ENCODE measurements around the gene OSGIN1.
"Not testable (repeated sequence)": the region's sequence is repeated elsewhere in the genome, so short reads cannot be mapped to it uniquely, and the experiment has no call there.

Gene OSGIN1

GRCh38 chr16:83948914-83949723 is 3.9 kb upstream of the OSGIN1 start:
- TF ChIP-seq CTCF (IDR thresholded peaks at IDR 0.05; ENCODE audit: low read depth, low read length), result no peak

GRCh38 chr16:83949724-83950001 is 3.4 kb upstream of the OSGIN1 start:
- H3K4me3 ChIP-seq (ENCODE audit: low read depth, low read length), result no peak overlapping the region
- TF ChIP-seq CTCF (IDR thresholded peaks at IDR 0.05; ENCODE audit: low read depth, low read length), result no peak

More at GRCh38 chr16:83948914-83949723, 3.9 kb upstream of the OSGIN1 start:
- H3K4me3 ChIP-seq (ENCODE audit: low read depth, low read length), result no peak overlapping the region

- H3K4me3 ChIP-seq (ENCODE audit: low read depth, low read length), result not testable (repeated sequence)
Observed at GRCh38 chr16:83950862-83951399, 2.1 kb upstream of the OSGIN1 start.

- TF ChIP-seq CTCF (IDR thresholded peaks at IDR 0.05; ENCODE audit: low read depth, low read length), result no peak
- no peak overlapping the region for H3K4me3 ChIP-seq (ENCODE audit: low read depth, low read length)
Observed at GRCh38 chr16:83951544-83951943, 1.5 kb upstream of the OSGIN1 start.

- no peak for TF ChIP-seq CTCF (IDR thresholded peaks at IDR 0.05; ENCODE audit: low read depth, low read length)
- H3K4me3 ChIP-seq (ENCODE audit: low read depth, low read length), result peak overlapping the region; percentile 77
Observed at GRCh38 chr16:83952587-83952939, 477 bp upstream of the OSGIN1 start.

GRCh38 chr16:83953796-83954576 is 946 bp downstream of the OSGIN1 start:
- peak; percentile 52 for TF ChIP-seq CTCF (IDR thresholded peaks at IDR 0.05; ENCODE audit: low read depth, low read length)

GRCh38 chr16:83954577-83955016 is 1.6 kb downstream of the OSGIN1 start:
- peak overlapping the region; percentile 77 for H3K4me3 ChIP-seq (ENCODE audit: low read depth, low read length)
- TF ChIP-seq CTCF (IDR thresholded peaks at IDR 0.05; ENCODE audit: low read depth, low read length), result no peak

More at GRCh38 chr16:83953796-83954576, 946 bp downstream of the OSGIN1 start:
- H3K4me3 ChIP-seq (ENCODE audit: low read depth, low read length), result peak overlapping the region; percentile 77

Measured in WI38 (cell line).